ENCODE measurements around the gene SCD5.

DNA sequence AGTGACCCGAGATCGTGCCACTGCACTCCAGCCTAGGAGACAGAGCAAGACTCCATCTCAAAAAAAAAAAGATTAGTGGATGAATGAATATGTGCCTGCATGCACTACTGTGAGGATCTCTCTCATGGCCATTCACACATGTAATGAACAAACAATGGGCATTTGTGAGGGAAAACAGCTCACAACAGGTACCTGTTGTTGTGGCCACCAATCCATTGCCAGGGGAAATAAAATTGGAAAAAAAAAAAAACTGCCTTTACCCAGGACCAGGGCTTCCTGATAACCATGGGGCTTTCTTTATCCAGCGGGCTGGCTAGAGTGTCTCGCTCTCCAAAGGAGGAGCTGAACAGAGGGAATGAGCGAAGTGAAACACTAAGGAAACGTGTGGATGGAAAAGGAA lies 7.4 kb downstream of the SCD5 start:
- TF ChIP-seq CTCF (conservative IDR thresholded peaks at IDR 0.05; ENCODE audit: low read depth, low read length) (no peak), POLR2A (IDR thresholded peaks at IDR 0.05; ENCODE audit: low read depth, low read length) (no peak), RAD21 (IDR thresholded peaks at IDR 0.05; ENCODE audit: low read length) (no peak), MAFK (IDR thresholded peaks at IDR 0.05; ENCODE audit: low read depth, low read length) (no peak), CHD1 (IDR thresholded peaks at IDR 0.05; ENCODE audit: low read depth, low read length) (no peak), RCOR1 (IDR thresholded peaks at IDR 0.05; ENCODE audit: insufficient replicate concordance, low read length) (no peak), CEBPB (IDR thresholded peaks at IDR 0.05; ENCODE audit: low read depth, low read length) (no peak), RFX5 (IDR thresholded peaks at IDR 0.05; ENCODE audit: low read depth, low read length) (no peak), MXI1 (IDR thresholded peaks at IDR 0.05; ENCODE audit: borderline replicate concordance, low read depth, low read length) (no peak)

All from IMR-90 (cell line).